HUES6 (cell line): ENCODE data around the gene MTARC1.

Source experiments
- H3K27ac ChIP-seq: 2 replicates; pipeline ENCODE4 v1.7.0; 2013; ENCODE audit warnings: low read depth, mild to moderate bottlenecking, low read length, inconsistent platforms
- H3K27me3 ChIP-seq: 2 replicates; pipeline ENCODE4 v1.6.1; 2013; ENCODE audit warnings: low read length; ENCODE audit not compliant: control insufficient read depth, insufficient read depth
- H3K36me3 ChIP-seq: 2 replicates; pipeline ENCODE4 v1.6.1; 2013; ENCODE audit warnings: low read length; ENCODE audit not compliant: control insufficient read depth, insufficient read depth
- H3K4me1 ChIP-seq: 2 replicates; pipeline ENCODE4 v1.6.1; 2013; ENCODE audit warnings: low read length; ENCODE audit not compliant: control insufficient read depth, insufficient read depth
- H3K4me3 ChIP-seq: 2 replicates; pipeline ENCODE4 v1.5.1; 2013; ENCODE audit warnings: low read depth, low read length
- H3K9ac ChIP-seq: one replicate; pipeline ENCODE4 v1.6.1; 2013; ENCODE audit warnings: mild to moderate bottlenecking, low read length
- H3K9me3 ChIP-seq: 2 replicates; pipeline ENCODE4 v1.6.1; 2013; ENCODE audit warnings: low read depth, low read length; ENCODE audit not compliant: control insufficient read depth, insufficient read depth

The MTARC1 gene

GRCh38 chr1:220833436-220833835, 46.7 kb downstream of the MTARC1 start:
- Histone ChIP-seq H3K27ac (no peak overlapping the region), H3K9me3 (peaks cover 2% of the 10 kb centered on the region; the same call in 1 of the 2 replicates), H3K36me3 (no peaks in the 10 kb centered on the region), H3K27me3 (no peaks in the 10 kb centered on the region), H3K4me3 (no peak overlapping the region), H3K9ac (no peak overlapping the region), H3K4me1 (no peaks in the 10 kb centered on the region; the same call in 1 of the 2 replicates)

- Histone ChIP-seq H3K36me3 (no peaks in the 10 kb centered on the region), H3K4me3 (no peak overlapping the region), H3K27me3 (no peaks in the 10 kb centered on the region), H3K27ac (no peak overlapping the region), H3K4me1 (no peaks in the 10 kb centered on the region; the same call in 1 of the 2 replicates), H3K9me3 (peaks cover 2% of the 10 kb centered on the region; the same call in 1 of the 2 replicates), H3K9ac (no peak overlapping the region)
These were observed 47.6 kb downstream of the MTARC1 start for GRCh38 chr1:220834155-220834870.
